Measurements from ENCODE around the gene TNFRSF21.

The TNFRSF21 gene

GRCh38 chr6:47253136-47253535, 56.6 kb downstream of the TNFRSF21 start:
- Histone ChIP-seq H3F3A (ENCODE audit: low read depth) (no peaks in the 10 kb centered on the region), H3K4me1 (ENCODE audit: insufficient read depth, low read length, poor library complexity, severe bottlenecking) (peaks cover 16% of the 10 kb centered on the region), H3K27me3 (ENCODE audit: insufficient read depth, low read length, poor library complexity, severe bottlenecking) (no peaks in the 10 kb centered on the region), H3K79me2 (ENCODE audit: insufficient read depth, low read length) (peaks cover 3% of the 10 kb centered on the region; the same call in 1 of the 2 replicates), H3K4me2 (ENCODE audit: low read depth, low read length, poor library complexity, severe bottlenecking) (no peak overlapping the region), H3K9me3 (ENCODE audit: insufficient read depth, low read depth, low read length) (no peaks in the 10 kb centered on the region), H3K9ac (ENCODE audit: low read depth, low read length, poor library complexity, severe bottlenecking) (no peak overlapping the region), H3K4me3 (ENCODE audit: low read length, poor library complexity, severe bottlenecking) (no peak overlapping the region), H2AFZ (ENCODE audit: low read length) (no peak overlapping the region), H3K36me3 (ENCODE audit: insufficient read depth, low read length) (peaks cover 29% of the 10 kb centered on the region; the same call in 1 of the 2 replicates), H4K20me1 (ENCODE audit: insufficient read depth, low read length, poor library complexity, severe bottlenecking) (no peaks in the 10 kb centered on the region), H3K9me2 (replicated peaks; ENCODE audit: low read depth, low read length) (no peaks in the 10 kb centered on the region)
- no peak for TF ChIP-seq CTCF (conservative IDR thresholded peaks at IDR 0.05; ENCODE audit: low read length)
- no peak for TF ChIP-seq EZH2phosphoT487 (IDR thresholded peaks at IDR 0.05; ENCODE audit: borderline replicate concordance)

- H3K9me3 ChIP-seq (ENCODE audit: insufficient read depth, low read depth, low read length) = no peaks in the 10 kb centered on the region
- H3K79me2 ChIP-seq (ENCODE audit: insufficient read depth, low read length) = peaks cover 3% of the 10 kb centered on the region; the same call in 1 of the 2 replicates
- peak; percentile 38 for TF ChIP-seq CTCF (conservative IDR thresholded peaks at IDR 0.05; ENCODE audit: low read length)
- no peak for TF ChIP-seq EZH2phosphoT487 (IDR thresholded peaks at IDR 0.05; ENCODE audit: borderline replicate concordance)
- H3K9me2 ChIP-seq (replicated peaks; ENCODE audit: low read depth, low read length) = no peaks in the 10 kb centered on the region
- no peak overlapping the region for H3K4me2 ChIP-seq (ENCODE audit: low read depth, low read length, poor library complexity, severe bottlenecking)
- H4K20me1 ChIP-seq (ENCODE audit: insufficient read depth, low read length, poor library complexity, severe bottlenecking) = no peaks in the 10 kb centered on the region
- peaks cover 2% of the 10 kb centered on the region; the same call in 1 of the 2 replicates for H3F3A ChIP-seq (ENCODE audit: low read depth)
- peaks cover 21% of the 10 kb centered on the region for H3K4me1 ChIP-seq (ENCODE audit: insufficient read depth, low read length, poor library complexity, severe bottlenecking)
- peaks cover 29% of the 10 kb centered on the region; the same call in 1 of the 2 replicates for H3K36me3 ChIP-seq (ENCODE audit: insufficient read depth, low read length)
- no peak overlapping the region for H3K4me3 ChIP-seq (ENCODE audit: low read length, poor library complexity, severe bottlenecking)
- no peaks in the 10 kb centered on the region for H3K27me3 ChIP-seq (ENCODE audit: insufficient read depth, low read length, poor library complexity, severe bottlenecking)
- no peak overlapping the region for H3K9ac ChIP-seq (ENCODE audit: low read depth, low read length, poor library complexity, severe bottlenecking)
- H2AFZ ChIP-seq (ENCODE audit: low read length) = no peak overlapping the region
Measured at GRCh38 chr6:47252633-47253032, 57.1 kb downstream of the TNFRSF21 start.

GRCh38 chr6:47251396-47251795, 58.3 kb downstream of the TNFRSF21 start:
- H3K36me3 ChIP-seq (ENCODE audit: insufficient read depth, low read length) = peaks cover 29% of the 10 kb centered on the region; the same call in 1 of the 2 replicates
- no peak overlapping the region for H2AFZ ChIP-seq (ENCODE audit: low read length)
- H3K4me1 ChIP-seq (ENCODE audit: insufficient read depth, low read length, poor library complexity, severe bottlenecking) = peaks cover 33% of the 10 kb centered on the region
- peaks cover 5% of the 10 kb centered on the region; the same call in 1 of the 2 replicates for H3F3A ChIP-seq (ENCODE audit: low read depth)
- peaks cover 3% of the 10 kb centered on the region; the same call in 1 of the 2 replicates for H3K79me2 ChIP-seq (ENCODE audit: insufficient read depth, low read length)
- no peak overlapping the region for H3K4me3 ChIP-seq (ENCODE audit: low read length, poor library complexity, severe bottlenecking)
- H3K9me2 ChIP-seq (replicated peaks; ENCODE audit: low read depth, low read length) = no peaks in the 10 kb centered on the region
- no peaks in the 10 kb centered on the region for H4K20me1 ChIP-seq (ENCODE audit: insufficient read depth, low read length, poor library complexity, severe bottlenecking)
- H3K4me2 ChIP-seq (ENCODE audit: low read depth, low read length, poor library complexity, severe bottlenecking) = no peak overlapping the region
- H3K27me3 ChIP-seq (ENCODE audit: insufficient read depth, low read length, poor library complexity, severe bottlenecking) = no peaks in the 10 kb centered on the region
- no peak overlapping the region for H3K9ac ChIP-seq (ENCODE audit: low read depth, low read length, poor library complexity, severe bottlenecking)
- no peak for TF ChIP-seq CTCF (conservative IDR thresholded peaks at IDR 0.05; ENCODE audit: low read length)
- no peak for TF ChIP-seq EZH2phosphoT487 (IDR thresholded peaks at IDR 0.05; ENCODE audit: borderline replicate concordance)
- H3K9me3 ChIP-seq (ENCODE audit: insufficient read depth, low read depth, low read length) = no peaks in the 10 kb centered on the region
